ENCODE data around the gene MYO15B. TPM values are rescaled to one million over a fixed set of nuclear protein-coding genes. Genes with fewer than 3 reads are reported as not detected.

The MYO15B gene
- total and polyA plus RNA-seq, 2 of the 13 experiments (the other 11 are each of a cell fraction or from before 2014, with no cell fraction given): 2.8 to 8.1 TPM

DNA sequence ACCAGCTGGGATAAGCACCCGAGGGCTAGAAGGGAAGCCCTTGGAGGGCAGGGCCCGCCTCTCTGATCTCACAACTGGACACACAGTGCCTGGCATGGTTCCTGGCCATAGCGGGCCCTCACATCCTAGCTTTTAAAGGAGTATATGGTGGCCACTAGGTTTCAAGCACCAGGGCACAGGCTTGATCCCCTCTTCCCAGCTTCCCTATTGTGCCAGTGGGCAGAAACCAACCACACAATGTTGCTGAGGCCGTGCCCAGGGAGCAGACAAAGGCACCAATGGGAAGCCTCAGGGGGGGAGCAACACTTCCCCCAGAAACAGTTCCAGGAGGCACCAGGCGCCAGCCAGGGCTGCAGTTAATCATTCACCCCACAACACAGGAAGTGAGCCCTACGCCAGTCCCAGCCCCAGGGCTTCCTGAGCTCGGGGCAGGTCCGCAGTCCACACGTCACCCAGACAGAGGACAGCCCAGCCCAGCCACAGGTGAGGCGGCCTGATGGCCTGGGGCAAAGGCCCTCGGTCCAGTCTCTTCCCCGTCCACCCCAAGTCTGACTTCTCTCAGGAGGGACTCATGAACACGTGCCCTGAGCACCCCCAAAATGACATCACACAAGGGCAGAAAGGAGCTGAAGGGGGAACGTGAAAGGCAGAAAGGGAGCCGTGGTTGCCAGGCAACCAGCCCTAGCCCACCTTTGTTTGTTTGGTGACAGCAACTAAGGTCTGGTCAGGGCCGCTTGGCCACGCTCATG, 58.5 kb downstream of the MYO15B start (continued):
- TF ChIP-seq NAIF1 (CRISPR knock-in tag; IDR thresholded peaks at IDR 0.05; ENCODE audit: borderline replicate concordance): peak; percentile 94; the same call in 1 of the 2 replicates
- no peak; the same call in 1 of the 2 replicates for TF ChIP-seq ZNF296 (CRISPR knock-in tag; conservative IDR thresholded peaks at IDR 0.05)
- no peak for TF ChIP-seq ARID2 (CRISPR knock-in tag; IDR thresholded peaks at IDR 0.05; ENCODE audit: borderline replicate concordance)
- peak; percentile 73; the same call in 1 of the 2 replicates for TF ChIP-seq HDAC2 (CRISPR knock-in tag; IDR thresholded peaks at IDR 0.05)
- TF ChIP-seq, protein P1, sequence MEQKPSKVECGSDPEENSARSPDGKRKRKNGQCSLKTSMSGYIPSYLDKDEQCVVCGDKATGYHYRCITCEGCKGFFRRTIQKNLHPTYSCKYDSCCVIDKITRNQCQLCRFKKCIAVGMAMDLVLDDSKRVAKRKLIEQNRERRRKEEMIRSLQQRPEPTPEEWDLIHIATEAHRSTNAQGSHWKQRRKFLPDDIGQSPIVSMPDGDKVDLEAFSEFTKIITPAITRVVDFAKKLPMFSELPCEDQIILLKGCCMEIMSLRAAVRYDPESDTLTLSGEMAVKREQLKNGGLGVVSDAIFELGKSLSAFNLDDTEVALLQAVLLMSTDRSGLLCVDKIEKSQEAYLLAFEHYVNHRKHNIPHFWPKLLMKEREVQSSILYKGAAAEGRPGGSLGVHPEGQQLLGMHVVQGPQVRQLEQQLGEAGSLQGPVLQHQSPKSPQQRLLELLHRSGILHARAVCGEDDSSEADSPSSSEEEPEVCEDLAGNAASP (CRISPR knock-in tag; IDR thresholded peaks at IDR 0.05; ENCODE audit: borderline replicate concordance): no peak; the same call in 1 of the 2 replicates
- TF ChIP-seq, protein P2, sequence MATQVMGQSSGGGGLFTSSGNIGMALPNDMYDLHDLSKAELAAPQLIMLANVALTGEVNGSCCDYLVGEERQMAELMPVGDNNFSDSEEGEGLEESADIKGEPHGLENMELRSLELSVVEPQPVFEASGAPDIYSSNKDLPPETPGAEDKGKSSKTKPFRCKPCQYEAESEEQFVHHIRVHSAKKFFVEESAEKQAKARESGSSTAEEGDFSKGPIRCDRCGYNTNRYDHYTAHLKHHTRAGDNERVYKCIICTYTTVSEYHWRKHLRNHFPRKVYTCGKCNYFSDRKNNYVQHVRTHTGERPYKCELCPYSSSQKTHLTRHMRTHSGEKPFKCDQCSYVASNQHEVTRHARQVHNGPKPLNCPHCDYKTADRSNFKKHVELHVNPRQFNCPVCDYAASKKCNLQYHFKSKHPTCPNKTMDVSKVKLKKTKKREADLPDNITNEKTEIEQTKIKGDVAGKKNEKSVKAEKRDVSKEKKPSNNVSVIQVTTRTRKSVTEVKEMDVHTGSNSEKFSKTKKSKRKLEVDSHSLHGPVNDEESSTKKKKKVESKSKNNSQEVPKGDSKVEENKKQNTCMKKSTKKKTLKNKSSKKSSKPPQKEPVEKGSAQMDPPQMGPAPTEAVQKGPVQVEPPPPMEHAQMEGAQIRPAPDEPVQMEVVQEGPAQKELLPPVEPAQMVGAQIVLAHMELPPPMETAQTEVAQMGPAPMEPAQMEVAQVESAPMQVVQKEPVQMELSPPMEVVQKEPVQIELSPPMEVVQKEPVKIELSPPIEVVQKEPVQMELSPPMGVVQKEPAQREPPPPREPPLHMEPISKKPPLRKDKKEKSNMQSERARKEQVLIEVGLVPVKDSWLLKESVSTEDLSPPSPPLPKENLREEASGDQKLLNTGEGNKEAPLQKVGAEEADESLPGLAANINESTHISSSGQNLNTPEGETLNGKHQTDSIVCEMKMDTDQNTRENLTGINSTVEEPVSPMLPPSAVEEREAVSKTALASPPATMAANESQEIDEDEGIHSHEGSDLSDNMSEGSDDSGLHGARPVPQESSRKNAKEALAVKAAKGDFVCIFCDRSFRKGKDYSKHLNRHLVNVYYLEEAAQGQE (IDR thresholded peaks at IDR 0.05; ENCODE audit: borderline replicate concordance in 1 of 2, low read depth in 1 of 2, low read length in 2 of 2): no peak
- TF ChIP-seq ZNF496 (CRISPR knock-in tag; IDR thresholded peaks at IDR 0.05; ENCODE audit: insufficient replicate concordance): no peak
- TF ChIP-seq ZNF160 (CRISPR knock-in tag; IDR thresholded peaks at IDR 0.05): peak; percentile 75; the same call in 1 of the 2 replicates
- TF ChIP-seq TEAD3 (CRISPR knock-in tag; optimal IDR thresholded peaks at IDR 0.05; ENCODE audit: borderline replicate concordance): peak; percentile 41
- peak; percentile 95 for TF ChIP-seq ELF1 (CRISPR knock-in tag; IDR thresholded peaks at IDR 0.05)
- TF ChIP-seq NBN (conservative IDR thresholded peaks at IDR 0.05): no peak
- peak; percentile 95; the same call in 1 of the 2 replicates for TF ChIP-seq ZFP90 (CRISPR knock-in tag; IDR thresholded peaks at IDR 0.05; ENCODE audit: borderline replicate concordance)
- no peak for TF ChIP-seq HOXA7 (CRISPR knock-in tag; IDR thresholded peaks at IDR 0.05)
- TF ChIP-seq JARID2 (CRISPR knock-in tag; IDR thresholded peaks at IDR 0.05; ENCODE audit: insufficient replicate concordance): peak; percentile 81
- TF ChIP-seq, protein P3, sequence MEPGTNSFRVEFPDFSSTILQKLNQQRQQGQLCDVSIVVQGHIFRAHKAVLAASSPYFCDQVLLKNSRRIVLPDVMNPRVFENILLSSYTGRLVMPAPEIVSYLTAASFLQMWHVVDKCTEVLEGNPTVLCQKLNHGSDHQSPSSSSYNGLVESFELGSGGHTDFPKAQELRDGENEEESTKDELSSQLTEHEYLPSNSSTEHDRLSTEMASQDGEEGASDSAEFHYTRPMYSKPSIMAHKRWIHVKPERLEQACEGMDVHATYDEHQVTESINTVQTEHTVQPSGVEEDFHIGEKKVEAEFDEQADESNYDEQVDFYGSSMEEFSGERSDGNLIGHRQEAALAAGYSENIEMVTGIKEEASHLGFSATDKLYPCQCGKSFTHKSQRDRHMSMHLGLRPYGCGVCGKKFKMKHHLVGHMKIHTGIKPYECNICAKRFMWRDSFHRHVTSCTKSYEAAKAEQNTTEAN (CRISPR knock-in tag; conservative IDR thresholded peaks at IDR 0.05): 0 out of 2 replicates have a peak, but pooled peaks have one; percentile 41
- peak; percentile 27; the same call in 1 of the 2 replicates for TF ChIP-seq RARA (CRISPR knock-in tag; IDR thresholded peaks at IDR 0.05)
- TF ChIP-seq, protein P4, sequence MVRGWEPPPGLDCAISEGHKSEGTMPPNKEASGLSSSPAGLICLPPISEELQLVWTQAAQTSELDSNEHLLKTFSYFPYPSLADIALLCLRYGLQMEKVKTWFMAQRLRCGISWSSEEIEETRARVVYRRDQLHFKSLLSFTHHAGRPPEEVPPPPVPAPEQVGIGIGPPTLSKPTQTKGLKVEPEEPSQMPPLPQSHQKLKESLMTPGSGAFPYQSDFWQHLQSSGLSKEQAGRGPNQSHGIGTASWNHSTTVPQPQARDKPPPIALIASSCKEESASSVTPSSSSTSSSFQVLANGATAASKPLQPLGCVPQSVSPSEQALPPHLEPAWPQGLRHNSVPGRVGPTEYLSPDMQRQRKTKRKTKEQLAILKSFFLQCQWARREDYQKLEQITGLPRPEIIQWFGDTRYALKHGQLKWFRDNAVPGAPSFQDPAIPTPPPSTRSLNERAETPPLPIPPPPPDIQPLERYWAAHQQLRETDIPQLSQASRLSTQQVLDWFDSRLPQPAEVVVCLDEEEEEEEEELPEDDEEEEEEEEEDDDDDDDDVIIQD (CRISPR knock-in tag; IDR thresholded peaks at IDR 0.05; ENCODE audit: low read depth): peak; percentile 66
- 0 out of 2 replicates have a peak, but pooled peaks have one; percentile 87 for TF ChIP-seq ZNF572 (CRISPR knock-in tag; IDR thresholded peaks at IDR 0.05)
- TF ChIP-seq MED8 (CRISPR knock-in tag; IDR thresholded peaks at IDR 0.05; ENCODE audit: insufficient replicate concordance): no peak
- TF ChIP-seq, protein P5, sequence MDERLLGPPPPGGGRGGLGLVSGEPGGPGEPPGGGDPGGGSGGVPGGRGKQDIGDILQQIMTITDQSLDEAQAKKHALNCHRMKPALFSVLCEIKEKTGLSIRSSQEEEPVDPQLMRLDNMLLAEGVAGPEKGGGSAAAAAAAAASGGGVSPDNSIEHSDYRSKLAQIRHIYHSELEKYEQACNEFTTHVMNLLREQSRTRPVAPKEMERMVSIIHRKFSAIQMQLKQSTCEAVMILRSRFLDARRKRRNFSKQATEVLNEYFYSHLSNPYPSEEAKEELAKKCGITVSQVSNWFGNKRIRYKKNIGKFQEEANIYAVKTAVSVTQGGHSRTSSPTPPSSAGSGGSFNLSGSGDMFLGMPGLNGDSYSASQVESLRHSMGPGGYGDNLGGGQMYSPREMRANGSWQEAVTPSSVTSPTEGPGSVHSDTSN (CRISPR knock-in tag; IDR thresholded peaks at IDR 0.05): no peak

Data from HepG2 (cell line).